WERI-Rb-1 (cell line): ENCODE data around the gene PRKAR1A.

Source experiments
- DNase-seq: peaks from one replicate; pipeline ENCODE4 v3.0.0-alpha.2; 2020
- H3K27ac ChIP-seq: fragments of 250-450 bp; sonication (Bioruptor Pico); 2 replicates; pipeline ENCODE4 v1.5.1; 2020; ENCODE audit warnings: mild to moderate bottlenecking, moderate library complexity
- H3K27me3 ChIP-seq: fragments of 250-450 bp; sonication (Bioruptor Pico); 2 replicates; pipeline ENCODE4 v1.5.1; 2021; ENCODE audit warnings: mild to moderate bottlenecking, low read depth, moderate library complexity; ENCODE audit not compliant: insufficient read depth, severe bottlenecking
- H3K36me3 ChIP-seq: fragments of 250-450 bp; sonication (Bioruptor Pico); 2 replicates; pipeline ENCODE4 v1.5.1; 2020; ENCODE audit warnings: mild to moderate bottlenecking, moderate library complexity
- H3K4me3 ChIP-seq: 2 replicates; pipeline ENCODE4 v1.5.1; 2011; ENCODE audit warnings: low read depth, mild to moderate bottlenecking, control low read depth, low read length
- H3K9me3 ChIP-seq: fragments of 250-450 bp; sonication (Bioruptor Pico); 2 replicates; pipeline ENCODE4 v1.5.1; 2021; ENCODE audit warnings: mild to moderate bottlenecking, moderate library complexity; ENCODE audit not compliant: severe bottlenecking
- CTCF ChIP-seq: IDR thresholded peaks from 2 replicates; pipeline ENCODE4 v1.5.1; 2011; ENCODE audit warnings: low read depth, mild to moderate bottlenecking, control low read depth, inconsistent platforms, low read length

Gene PRKAR1A

DNA sequence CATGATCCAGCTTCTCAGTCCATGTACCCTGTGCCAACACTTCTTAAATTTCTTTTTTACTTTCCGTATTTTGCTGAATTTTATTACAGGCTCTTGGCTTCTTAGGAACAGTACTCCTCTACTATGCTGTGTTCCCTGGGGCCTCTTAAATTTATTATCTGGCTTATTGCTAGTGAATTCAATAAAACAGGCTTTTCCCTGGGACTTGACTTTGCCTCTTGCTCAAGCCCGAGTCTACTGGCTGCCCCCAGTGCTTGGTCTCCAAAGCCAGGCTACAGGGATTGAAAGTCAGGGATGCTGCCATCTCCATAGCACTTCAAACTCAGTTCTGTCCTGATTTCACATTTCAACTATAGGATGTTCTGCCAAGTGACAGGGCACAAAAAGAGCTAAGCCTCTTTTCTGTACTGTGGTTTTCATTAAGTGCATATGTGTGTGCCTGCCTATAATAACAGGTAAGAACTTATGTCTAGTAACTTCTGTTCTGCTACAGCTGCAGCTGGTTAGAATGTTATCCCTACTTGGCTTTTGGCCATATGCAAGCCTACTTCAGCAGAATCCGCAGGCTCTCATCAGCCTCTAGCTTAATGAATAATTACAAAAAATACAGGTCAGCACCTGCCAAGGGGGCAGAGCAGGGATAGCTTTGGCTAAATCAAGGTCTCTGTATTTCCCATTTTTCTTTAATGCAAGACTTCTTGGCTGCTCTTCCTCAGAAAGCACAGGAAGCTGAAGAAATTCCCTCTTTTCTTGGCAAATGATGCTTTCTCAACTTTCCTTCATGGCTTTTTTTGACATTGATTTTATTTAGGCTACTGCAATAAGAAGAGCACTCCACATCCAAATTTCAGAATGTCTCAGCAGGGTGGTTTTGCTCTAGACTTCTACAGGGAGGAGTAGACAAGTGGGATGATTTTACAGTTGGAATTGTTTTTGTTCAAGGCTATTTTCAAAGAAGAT lies 80.7 kb downstream of the PRKAR1A start:
- Histone ChIP-seq H3K27me3 (no peaks in the 10 kb centered on the region), H3K27ac (no peak overlapping the region), H3K36me3 (no peaks in the 10 kb centered on the region), H3K9me3 (peaks cover 9% of the 10 kb centered on the region), H3K4me3 (no peak overlapping the region)
- no peak for DNase-seq
- no peak for TF ChIP-seq CTCF

GRCh38 chr17:68594552-68594951 lies 82.3 kb downstream of the PRKAR1A start:
- no peak overlapping the region for H3K27ac ChIP-seq
- peaks cover 2% of the 10 kb centered on the region for H3K27me3 ChIP-seq
- no peaks in the 10 kb centered on the region for H3K36me3 ChIP-seq
- no peak for DNase-seq
- H3K9me3 ChIP-seq = peaks cover 3% of the 10 kb centered on the region
- no peak for TF ChIP-seq CTCF
- H3K4me3 ChIP-seq = no peak overlapping the region

GRCh38 chr17:68595496-68595895 lies 83.3 kb downstream of the PRKAR1A start:
- H3K9me3 ChIP-seq = peaks cover 3% of the 10 kb centered on the region
- H3K27ac ChIP-seq = no peak overlapping the region
- H3K36me3 ChIP-seq = no peaks in the 10 kb centered on the region
- H3K4me3 ChIP-seq = no peak overlapping the region
- peaks cover 11% of the 10 kb centered on the region for H3K27me3 ChIP-seq
- TF ChIP-seq CTCF = no peak
- no peak for DNase-seq

DNA sequence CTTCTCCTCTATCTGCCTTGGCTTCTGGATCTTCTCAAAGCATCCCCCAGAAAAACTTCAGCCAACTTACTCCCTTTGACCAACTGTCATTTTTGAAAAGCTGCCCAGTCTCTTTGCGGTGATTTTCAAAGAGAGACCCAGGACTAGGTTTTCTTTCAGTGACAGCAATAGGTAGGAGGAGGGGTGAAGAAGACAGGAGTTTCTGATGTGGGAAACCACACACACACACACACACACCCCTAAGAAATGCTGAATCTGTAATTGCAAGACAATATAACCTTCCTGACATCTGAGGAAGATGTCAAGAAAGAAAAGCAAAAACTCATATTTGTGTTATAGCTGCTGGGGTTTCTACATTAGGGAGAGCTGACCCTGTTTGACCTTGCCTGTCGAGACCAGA lies 83.8 kb downstream of the PRKAR1A start:
- Histone ChIP-seq H3K9me3 (peaks cover 3% of the 10 kb centered on the region), H3K27me3 (peaks cover 14% of the 10 kb centered on the region), H3K4me3 (no peak overlapping the region), H3K36me3 (no peaks in the 10 kb centered on the region), H3K27ac (no peak overlapping the region)
- no peak for TF ChIP-seq CTCF
- DNase-seq = no peak

- peaks cover 17% of the 10 kb centered on the region for H3K27me3 ChIP-seq
- TF ChIP-seq CTCF = no peak
- no peaks in the 10 kb centered on the region for H3K36me3 ChIP-seq
- peaks cover 3% of the 10 kb centered on the region for H3K9me3 ChIP-seq
- no peak overlapping the region for H3K4me3 ChIP-seq
- no peak for DNase-seq
- no peak overlapping the region for H3K27ac ChIP-seq
Observed at GRCh38 chr17:68596411-68596945, 84.2 kb downstream of the PRKAR1A start.
